NB4 (cell line): ENCODE measurements around the gene MTRFR.

ENCODE experiments used
- CTCF ChIP-seq: IDR thresholded peaks from one replicate; pipeline ENCODE4 v1.5.1; 2012; ENCODE audit warnings: low read depth, low read length
- MAX ChIP-seq: IDR thresholded peaks from 2 replicates; pipeline ENCODE4 v1.6.1; 2011; ENCODE audit warnings: low read depth, low read length
- POLR2A ChIP-seq: IDR thresholded peaks from 2 replicates; pipeline ENCODE4 v1.6.1; 2011; ENCODE audit warnings: mild to moderate bottlenecking; ENCODE audit not compliant: insufficient read length; ENCODE audit errors: extremely low read depth

GRCh38 chr12:123293178-123293760, 60.0 kb downstream of the MTRFR start:
- no peak for TF ChIP-seq POLR2A
- TF ChIP-seq CTCF, result no peak
- no peak for TF ChIP-seq MAX
